ENCODE data around the gene NIPA2. TPM values are rescaled to one million over a fixed set of nuclear protein-coding genes. Genes with fewer than 3 reads are reported as not detected.

NIPA2 gene
- total and polyA plus RNA-seq, 2 of the 8 experiments (the other 6 are each of a cell fraction or from before 2014, with no cell fraction given), result 38.5 to 81.7 TPM

GRCh38 chr15:22877607-22878006 lies 39.1 kb downstream of the NIPA2 start:
- no peak overlapping the region for H4K8ac ChIP-seq (ENCODE audit: extremely low read depth, insufficient read depth, low read length)
- H3K27me3 ChIP-seq (replicated peaks in 1 of 4; ENCODE audit: control insufficient read depth in 3 of 4, extremely low read depth in 1 of 4, insufficient read depth in 3 of 4, low read length in 3 of 4), result no peaks in the 10 kb centered on the region
- H3K23me2 ChIP-seq (ENCODE audit: low read depth, low read length), result no peaks in the 10 kb centered on the region
- H3K4me1 ChIP-seq (replicated peaks in 1 of 4; ENCODE audit: control insufficient read depth in 3 of 4, insufficient read depth in 4 of 4, low read length in 3 of 4), result peaks cover 0 to 6% (median 5%) of the 10 kb centered on the region in 4 experiments; a peak in 4 of 7 replicates
- DNase-seq (ENCODE audit: low read depth in 1 of 2, low spot score in 2 of 2) (no peak), FAIRE-seq (no peak)
- no peak overlapping the region for H2BK12ac ChIP-seq (ENCODE audit: low read depth, low read length)
- no peak overlapping the region for H3K4me2 ChIP-seq (ENCODE audit: insufficient read depth in 1 of 2, low read depth in 2 of 2, low read length in 2 of 2)
- ChIA-PET POLR2A (ENCODE audit: partially characterized antibody) (interaction anchor here (1.1 kb wide), 1 partner anchor 8 kb away, joined by 3 read pairs; no protein-coding TSS in a partner anchor), CTCF (ENCODE audit: partially characterized antibody) (interaction anchor here (0.6 to 1.5 kb wide), 4 partner anchors 19 to 86 kb away, joined by 3 to 4 read pairs (median 4); no protein-coding TSS in a partner anchor)
- no peak overlapping the region for H2BK15ac ChIP-seq (ENCODE audit: low read length)
- no peak overlapping the region for H2BK5ac ChIP-seq (ENCODE audit: low read depth, low read length)
- peaks cover 4 to 6% (median 5%) of the 10 kb centered on the region in 4 experiments; a peak in 6 of 8 replicates for H3K36me3 ChIP-seq (ENCODE audit: control insufficient read depth in 2 of 4, insufficient read depth in 4 of 4, low read length in 3 of 4)
- H2BK120ac ChIP-seq (replicated peaks; ENCODE audit: low read depth, low read length), result no peak overlapping the region
- H2BK20ac ChIP-seq (ENCODE audit: low read length), result no peak overlapping the region
- no peak overlapping the region for H3K56ac ChIP-seq (replicated peaks; ENCODE audit: insufficient read length, low read depth, low read length)
- H3K9ac ChIP-seq (replicated peaks in 1 of 4; ENCODE audit: extremely low read depth in 1 of 4, low read depth in 3 of 4, low read length in 3 of 4), result no peak overlapping the region
- no peak overlapping the region for H3K18ac ChIP-seq (ENCODE audit: extremely low read depth, low read length)
- TF ChIP-seq CTBP2 (IDR thresholded peaks at IDR 0.05; ENCODE audit: borderline replicate concordance, insufficient read depth, insufficient read length, low read length) (no peak), CTCF (IDR thresholded peaks at IDR 0.05; ENCODE audit: control extremely low read depth in 1 of 3, insufficient read depth in 1 of 3, low read depth in 1 of 3, low read length in 3 of 3) (peak in 1 of 3 experiments; percentile 2; a peak in 1 of 4 replicates)
- no peak overlapping the region for H4K91ac ChIP-seq (replicated peaks; ENCODE audit: insufficient read length, low read length)
- no peak overlapping the region for H3K4ac ChIP-seq (replicated peaks; ENCODE audit: insufficient read length, low read depth, low read length)
- H4K20me1 ChIP-seq (replicated peaks in 1 of 2; ENCODE audit: control insufficient read depth in 1 of 2, insufficient read depth in 2 of 2, low read length in 2 of 2), result no peaks in the 10 kb centered on the region
- H3K79me1 ChIP-seq (ENCODE audit: low read depth, low read length), result no peaks in the 10 kb centered on the region; the same call in 1 of the 2 replicates
- H4K5ac ChIP-seq (ENCODE audit: insufficient read length, low read depth, low read length), result no peak overlapping the region
- no peak overlapping the region for H2AFZ ChIP-seq (ENCODE audit: low read length)
- 94% methylated on average over 8 of the region's 8 CpGs; no CpG with 5 or more reads in 1 of the 2 experiments for WGBS, 2 experiments (ENCODE audit: extremely low coverage in 1 of 2, insufficient coverage in 1 of 2, insufficient read length in 1 of 2, insufficient replicate concordance in 2 of 2, low coverage in 1 of 2, low lambda C conversion rate in 2 of 2, missing lambda C conversion rate in 1 of 2)
- H3K4me3 ChIP-seq (ENCODE audit: extremely low read depth in 1 of 4, insufficient read depth in 2 of 4, low read depth in 3 of 4, low read length in 4 of 4), result no peak overlapping the region
- H3K27ac ChIP-seq (ENCODE audit: low read depth, low read length), result no peak overlapping the region
- H3K79me2 ChIP-seq (ENCODE audit: control insufficient read depth in 1 of 2, insufficient read depth in 2 of 2, low read length in 2 of 2), result no peaks in the 10 kb centered on the region
- H3K14ac ChIP-seq (ENCODE audit: insufficient read length), result no peak overlapping the region
- no peak overlapping the region for H3K23ac ChIP-seq (ENCODE audit: insufficient read length)
- no peak overlapping the region for H2AK5ac ChIP-seq (ENCODE audit: low read depth, low read length)
- H3K9me3 ChIP-seq (ENCODE audit: insufficient read depth in 2 of 2, low read depth in 1 of 2, low read length in 1 of 2), result no peaks in the 10 kb centered on the region; a peak in 1 of 4 replicates

Measured in H1 (cell line).